PC-9 (cell line): ENCODE results near the gene SLC2A6.

Experiments
- CTCF ChIP-seq: fragments of 200-600 bp; sonication (generic); conservative IDR thresholded peaks from 2 replicates; pipeline ENCODE4 v1.6.1; 2017; ENCODE audit warnings: mixed run types, antibody characterized with exemption, mild to moderate bottlenecking, moderate library complexity
- EZH2 ChIP-seq: fragments of 200-600 bp; sonication (generic); IDR thresholded peaks from 2 replicates; pipeline ENCODE4 v1.8.0; 2017; ENCODE audit warnings: antibody characterized with exemption, low read depth

DNA sequence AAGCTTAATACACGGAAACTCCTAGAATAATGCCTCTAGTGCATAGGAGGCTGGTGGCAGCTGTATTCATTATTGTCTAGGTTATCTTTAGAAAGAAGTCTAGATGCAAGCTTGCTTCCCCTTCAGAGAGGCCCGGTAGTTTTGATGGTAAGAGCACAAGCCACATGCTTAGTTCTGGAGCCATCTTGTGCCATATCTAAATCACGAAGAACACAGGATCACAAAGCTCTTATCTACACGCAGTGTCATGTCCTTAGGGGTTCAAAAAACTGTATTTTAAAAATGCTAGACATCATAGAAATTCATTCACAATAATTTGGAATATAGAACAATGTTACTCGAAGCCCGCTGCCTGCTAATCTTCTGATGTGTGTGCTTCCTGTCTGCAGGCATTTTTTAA, 12.9 kb downstream of the SLC2A6 start:
- TF ChIP-seq CTCF, result no peak
- TF ChIP-seq EZH2, result no peak
